Upper lobe of left lung (tissue), 4 donors: ENCODE data around the gene ENKUR.

Experiments
- CTCF ChIP-seq, 6 experiments: fragments of 450-650 bp in 4 of 6; fragments of 200-600 bp in 2 of 6; sonication (generic) in 2 of 6; IDR thresholded peaks; one replicate each; pipeline ENCODE4 v1.5.1; 2016 to 2019; ENCODE audit warnings: antibody characterized with exemption in 6 of 6
- EP300 ChIP-seq, 4 donors: sonication (generic); formaldehyde crosslinking; IDR thresholded peaks; one replicate each; pipeline ENCODE4 v1.5.1; 2017; ENCODE audit warnings: antibody characterized with exemption in 4 of 4, control low read depth in 2 of 4
- POLR2A ChIP-seq, 4 donors: fragments of 450-650 bp; IDR thresholded peaks; one replicate each; pipeline ENCODE4 v1.5.1; 2016 to 2017; ENCODE audit warnings: antibody characterized with exemption in 4 of 4, mild to moderate bottlenecking in 2 of 4

DNA sequence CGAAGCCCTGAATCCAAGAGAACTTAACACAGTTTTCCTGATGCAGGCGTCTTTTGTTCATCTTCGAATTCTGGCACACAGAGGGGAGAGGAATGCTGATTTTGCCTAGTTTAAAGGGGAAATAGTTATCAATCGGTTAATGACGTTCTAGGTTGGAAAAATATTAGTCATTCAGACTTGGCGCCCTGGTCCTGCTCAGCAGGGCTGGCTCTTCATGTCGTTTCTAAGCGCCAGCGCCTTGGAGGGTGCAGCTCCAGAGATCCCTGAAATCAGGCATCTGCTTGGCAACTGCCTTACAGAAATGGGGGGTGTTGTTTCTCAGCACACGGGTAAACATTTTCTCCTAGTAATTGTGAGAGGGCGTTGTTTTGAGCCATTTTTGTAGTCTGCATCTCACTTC, 62.3 kb downstream of the ENKUR start:
- TF ChIP-seq CTCF (IDR thresholded peaks at IDR 0.05) (no peak), POLR2A (IDR thresholded peaks at IDR 0.05) (no peak), EP300 (IDR thresholded peaks at IDR 0.05) (no peak)
